HG03103 (cell line): ENCODE results near the gene NADK2.
"Not testable (repeated sequence)": the region's sequence is repeated elsewhere in the genome, so short reads cannot be mapped to it uniquely, and the experiment has no call there.

Experiments used
- ATAC-seq: cut with Tn5 transposase; IDR thresholded peaks from one replicate; pipeline ENCODE4 v1.9.1; 2021; ENCODE audit warnings: low read depth; ENCODE audit not compliant: unreplicated experiment

The NADK2 gene

GRCh38 chr5:36209664-36210063 lies 32.1 kb downstream of the NADK2 start:
- ATAC-seq, result no peak

GRCh38 chr5:36208786-36209185 lies 32.9 kb downstream of the NADK2 start:
- ATAC-seq, result no peak

GRCh38 chr5:36206913-36207312 lies 34.8 kb downstream of the NADK2 start:
- ATAC-seq, result no peak

GRCh38 chr5:36205329-36205728 lies 36.4 kb downstream of the NADK2 start:
- no peak for ATAC-seq

- no peak for ATAC-seq
These were observed 39.2 kb downstream of the NADK2 start for GRCh38 chr5:36202521-36202961.

GRCh38 chr5:36200513-36200912 lies 41.2 kb downstream of the NADK2 start:
- no peak for ATAC-seq

- no peak for ATAC-seq
These were observed 42.1 kb downstream of the NADK2 start for GRCh38 chr5:36199620-36200019.

- not testable (repeated sequence) for ATAC-seq
These were observed 42.9 kb downstream of the NADK2 start for GRCh38 chr5:36198783-36199182.

- no peak for ATAC-seq
These were observed 43.4 kb downstream of the NADK2 start for GRCh38 chr5:36198281-36198680.

- no peak for ATAC-seq
These were observed 48.0 kb downstream of the NADK2 start for GRCh38 chr5:36193746-36194145.

- not testable (repeated sequence) for ATAC-seq
These were observed 57.3 kb downstream of the NADK2 start for GRCh38 chr5:36184408-36184807.

GRCh38 chr5:36181774-36182173 lies 60.0 kb downstream of the NADK2 start:
- ATAC-seq, result no peak

- no peak for ATAC-seq
These were observed 61.0 kb downstream of the NADK2 start for GRCh38 chr5:36180556-36181350.

GRCh38 chr5:36179950-36180349 lies 61.8 kb downstream of the NADK2 start:
- no peak for ATAC-seq

- no peak for ATAC-seq
These were observed 63.2 kb downstream of the NADK2 start for GRCh38 chr5:36178524-36178890.

GRCh38 chr5:36177715-36178523 lies 63.8 kb downstream of the NADK2 start:
- no peak for ATAC-seq

- peak; percentile 92 for ATAC-seq
These were observed 64.6 kb downstream of the NADK2 start for GRCh38 chr5:36177154-36177553.

GRCh38 chr5:36175043-36175442 lies 66.7 kb downstream of the NADK2 start:
- ATAC-seq, result no peak

GRCh38 chr5:36174119-36174518 lies 67.6 kb downstream of the NADK2 start:
- no peak for ATAC-seq

GRCh38 chr5:36173426-36173825 lies 68.3 kb downstream of the NADK2 start:
- no peak for ATAC-seq

- ATAC-seq, result no peak
These were observed 69.1 kb downstream of the NADK2 start for GRCh38 chr5:36172599-36172998.
